A673 (cell line): ENCODE data around the gene PPP2R5C. TPM values are rescaled to one million over a fixed set of nuclear protein-coding genes. Genes with fewer than 3 reads are reported as not detected.

Experiments used
- BruUV-seq: library from RNA; stranded (reverse); fragments of 400-500 nt; replicated peaks from 2 replicates; lab custom pipeline; 2021; lab: Mats Ljungman, UMichigan
- CTCF ChIA-PET: fragments of 300-600 bp; sonication (Branson Sonifier 250); formaldehyde crosslinking; loops from one replicate; lab custom pipeline; 2022; ENCODE audit warnings: antibody characterized with exemption; lab: Charles Lee
- POLR2A ChIA-PET: fragments of 300-600 bp; sonication (Branson Sonifier 250); formaldehyde crosslinking; loops from one replicate; lab custom pipeline; 2022; ENCODE audit warnings: antibody characterized with exemption; ENCODE audit not compliant: low non-redundant PET; lab: Charles Lee
- DNase-seq: peaks from one replicate; pipeline ENCODE4 v3.0.0-alpha.2; 2015; ENCODE audit warnings: low spot score
- H3K27ac ChIP-seq: fragments of 200-600 bp; sonication (generic); 2 replicates; pipeline ENCODE4 v1.5.1; 2016; ENCODE audit warnings: mixed run types, low read depth, mild to moderate bottlenecking, mixed read lengths, antibody characterized with exemption, low read length; ENCODE audit not compliant: poor library complexity, severe bottlenecking
- H3K27me3 ChIP-seq: fragments of 200-600 bp; sonication (generic); replicated peaks from 2 replicates; pipeline ENCODE4 v1.6.1; 2017; ENCODE audit warnings: mixed run types, low read depth, mild to moderate bottlenecking, mixed read lengths, antibody characterized with exemption, low read length; ENCODE audit not compliant: insufficient read depth, poor library complexity
- H3K36me3 ChIP-seq: fragments of 200-600 bp; sonication (generic); 2 replicates; pipeline ENCODE4 v1.6.1; 2016; ENCODE audit warnings: mixed run types, mild to moderate bottlenecking, mixed read lengths, antibody characterized with exemption, low read length; ENCODE audit not compliant: insufficient read depth, poor library complexity, severe bottlenecking
- H3K4me1 ChIP-seq: fragments of 200-600 bp; sonication (generic); 2 replicates; pipeline ENCODE4 v1.6.1; 2017; ENCODE audit warnings: mixed run types, mild to moderate bottlenecking, mixed read lengths, antibody characterized with exemption, low read length; ENCODE audit not compliant: insufficient read depth, poor library complexity, severe bottlenecking
- H3K4me3 ChIP-seq: fragments of 200-600 bp; sonication (generic); 2 replicates; pipeline ENCODE4 v1.5.1; 2016; ENCODE audit warnings: low read depth, mixed run types, mild to moderate bottlenecking, mixed read lengths, low read length; ENCODE audit not compliant: poor library complexity, severe bottlenecking
- H3K9me3 ChIP-seq: fragments of 200-600 bp; sonication (generic); 2 replicates; pipeline ENCODE4 v1.6.1; 2016; ENCODE audit warnings: mixed run types, low read depth, mild to moderate bottlenecking, mixed read lengths, antibody characterized with exemption, low read length; ENCODE audit not compliant: poor library complexity, severe bottlenecking
- CTCF ChIP-seq: fragments of 300-800, 200-600 bp; sonication (generic); conservative IDR thresholded peaks from 2 replicates; pipeline ENCODE4 v1.5.1; 2017; ENCODE audit warnings: low read depth, mild to moderate bottlenecking, antibody characterized with exemption, low read length, moderate library complexity, mixed read lengths
- EZH2 ChIP-seq: fragments of 200-600 bp; sonication (generic); IDR thresholded peaks from 2 replicates; pipeline ENCODE4 v1.6.1; 2017; ENCODE audit warnings: borderline replicate concordance, low read depth, mild to moderate bottlenecking, mixed read lengths, antibody characterized with exemption, low read length; ENCODE audit not compliant: poor library complexity, severe bottlenecking
- intact Hi-C: fragments of 100-400 bp; cut with micrococcal nuclease; formaldehyde crosslinking; loops from one replicate; pipeline ENCODE4 v1.10.0; 2022; ENCODE audit not compliant: unreplicated experiment
- total RNA-seq: library from RNA; stranded (reverse); gene quantifications from 2 replicates; pipeline ENCODE4 v1.2.3, GENCODE V29; 2021

The PPP2R5C gene
- total RNA-seq, 1 experiment from 2014 or later = 113 TPM

GRCh38 chr14:101966742-101967141 lies 205.2 kb downstream of the PPP2R5C start:
- CTCF ChIA-PET = no interaction called here

GRCh38 chr14:101968186-101968585 lies 206.7 kb downstream of the PPP2R5C start:
- ChIA-PET POLR2A (no interaction called here), CTCF (interaction anchor here (0.6 kb wide), 1 partner anchor 470 kb away, joined by 3 read pairs; no protein-coding TSS in a partner anchor)
- peak overlapping the region; percentile 32 for H3K27ac ChIP-seq
- H3K36me3 ChIP-seq = peaks cover 24% of the 10 kb centered on the region
- H3K4me3 ChIP-seq = no peak overlapping the region
- intact Hi-C loops = no loop called here
- no peaks in the 10 kb centered on the region for H3K27me3 ChIP-seq
- no peaks in the 10 kb centered on the region for H3K9me3 ChIP-seq
- H3K4me1 ChIP-seq = peaks cover 43% of the 10 kb centered on the region
- TF ChIP-seq CTCF (no peak), EZH2 (no peak)
- no TSS peak for BruUV-seq
- DNase-seq = no peak

More at GRCh38 chr14:101966742-101967141, 205.2 kb downstream of the PPP2R5C start:
- POLR2A ChIA-PET = interaction anchor here (0.6 kb wide), 1 partner anchor 162 kb away, joined by 6 read pairs; no protein-coding TSS in a partner anchor
- no peak for DNase-seq
- H3K4me1 ChIP-seq = peaks cover 42% of the 10 kb centered on the region
- no TSS peak for BruUV-seq
- no peaks in the 10 kb centered on the region for H3K27me3 ChIP-seq
- no peaks in the 10 kb centered on the region for H3K9me3 ChIP-seq
- peaks cover 24% of the 10 kb centered on the region for H3K36me3 ChIP-seq
- TF ChIP-seq CTCF (no peak), EZH2 (no peak)
- intact Hi-C loops = no loop called here
- peak overlapping the region; percentile 96 for H3K4me3 ChIP-seq
- peak overlapping the region; percentile 92 for H3K27ac ChIP-seq

GRCh38 chr14:101969481-101969880 lies 208.0 kb downstream of the PPP2R5C start:
- POLR2A ChIA-PET = interaction anchor here (0.7 kb wide), 1 partner anchor 150 kb away, joined by 3 read pairs; no protein-coding TSS in a partner anchor
- intact Hi-C loops = no loop called here
- H3K9me3 ChIP-seq = no peaks in the 10 kb centered on the region

More at GRCh38 chr14:101969481-101969880, 208.0 kb downstream of the PPP2R5C start:
- CTCF ChIA-PET = no interaction called here
- Histone ChIP-seq H3K4me3 (no peak overlapping the region), H3K36me3 (peaks cover 24% of the 10 kb centered on the region), H3K27me3 (no peaks in the 10 kb centered on the region), H3K27ac (peak overlapping the region; percentile 50), H3K4me1 (peaks cover 37% of the 10 kb centered on the region)
- no peak for TF ChIP-seq CTCF
- no peak for TF ChIP-seq EZH2
- DNase-seq = no peak
- BruUV-seq = no TSS peak
